HG03354 (cell line): ENCODE results near the gene HORMAD1.
"Not testable (repeated sequence)": the region's sequence is repeated elsewhere in the genome, so short reads cannot be mapped to it uniquely, and the experiment has no call there.

Experiments
- ATAC-seq: cut with Tn5 transposase; IDR thresholded peaks from one replicate; pipeline ENCODE4 v1.9.1; 2021; ENCODE audit warnings: mild to moderate bottlenecking; ENCODE audit not compliant: unreplicated experiment, poor library complexity, severe bottlenecking

HORMAD1 gene, protein sequence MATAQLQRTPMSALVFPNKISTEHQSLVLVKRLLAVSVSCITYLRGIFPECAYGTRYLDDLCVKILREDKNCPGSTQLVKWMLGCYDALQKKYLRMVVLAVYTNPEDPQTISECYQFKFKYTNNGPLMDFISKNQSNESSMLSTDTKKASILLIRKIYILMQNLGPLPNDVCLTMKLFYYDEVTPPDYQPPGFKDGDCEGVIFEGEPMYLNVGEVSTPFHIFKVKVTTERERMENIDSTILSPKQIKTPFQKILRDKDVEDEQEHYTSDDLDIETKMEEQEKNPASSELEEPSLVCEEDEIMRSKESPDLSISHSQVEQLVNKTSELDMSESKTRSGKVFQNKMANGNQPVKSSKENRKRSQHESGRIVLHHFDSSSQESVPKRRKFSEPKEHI

DNA sequence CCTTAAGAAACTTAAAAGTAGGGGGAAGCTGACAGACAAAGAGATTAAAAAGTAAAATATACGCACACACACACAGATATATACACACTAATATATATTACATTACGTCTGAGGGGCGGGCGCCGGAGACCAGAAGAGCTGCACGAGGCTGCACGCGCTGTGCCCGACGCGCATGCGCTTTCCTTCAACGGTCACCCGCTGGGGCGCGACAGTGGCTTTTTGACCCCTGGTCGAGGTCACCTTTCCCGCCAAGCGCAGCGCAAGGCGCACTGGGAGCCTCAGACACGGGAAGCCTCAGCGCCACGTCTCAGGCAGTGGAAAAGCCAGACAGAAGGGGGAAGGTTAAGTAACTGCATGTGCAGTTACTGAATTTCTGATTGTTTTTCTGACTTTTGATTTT is at the start of gene HORMAD1:
Gene HORMAD1 (minus strand): TSS at position 193 of the 400 bp plus-strand sequence. CDS start 1,390 bp downstream, outside the sequence.
- no peak for ATAC-seq

DNA sequence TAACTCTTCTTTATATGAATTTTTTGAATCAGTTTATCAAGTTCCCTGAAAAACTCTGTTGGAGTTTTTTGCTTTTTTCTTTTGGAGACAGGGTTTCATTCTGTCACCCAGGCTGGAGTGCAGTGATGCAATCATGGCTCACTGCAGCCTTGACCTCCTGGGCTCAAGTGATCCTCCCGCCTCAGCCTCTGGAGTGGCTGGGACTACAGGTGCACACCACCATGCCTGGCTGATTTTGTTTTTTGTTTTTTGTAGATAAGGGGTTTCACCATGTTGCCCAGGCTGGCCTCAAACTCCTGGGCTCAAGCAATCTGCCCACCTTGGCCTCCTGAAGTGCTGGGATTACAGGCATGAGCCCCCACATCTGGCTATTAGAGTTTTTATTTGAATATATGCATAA is 47.0 kb upstream of the HORMAD1 start:
- ATAC-seq = not testable (repeated sequence)

DNA sequence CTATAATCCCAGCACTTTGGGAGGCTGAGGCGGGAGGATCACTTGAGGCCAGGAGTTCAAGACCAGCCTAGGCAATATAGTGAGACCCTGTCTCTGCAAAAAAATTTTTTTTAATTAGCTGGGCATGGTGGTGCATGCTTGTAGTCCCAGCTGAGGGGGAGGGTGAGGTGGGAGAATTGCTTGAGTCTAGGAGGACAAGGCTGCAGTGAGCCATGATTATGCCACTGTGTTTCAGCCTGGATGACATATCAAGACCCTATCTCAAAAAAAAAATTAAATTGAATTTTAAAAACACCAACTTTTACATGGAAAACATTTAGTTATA is 45.2 kb upstream of the HORMAD1 start:
- peak; percentile 17 for ATAC-seq

DNA sequence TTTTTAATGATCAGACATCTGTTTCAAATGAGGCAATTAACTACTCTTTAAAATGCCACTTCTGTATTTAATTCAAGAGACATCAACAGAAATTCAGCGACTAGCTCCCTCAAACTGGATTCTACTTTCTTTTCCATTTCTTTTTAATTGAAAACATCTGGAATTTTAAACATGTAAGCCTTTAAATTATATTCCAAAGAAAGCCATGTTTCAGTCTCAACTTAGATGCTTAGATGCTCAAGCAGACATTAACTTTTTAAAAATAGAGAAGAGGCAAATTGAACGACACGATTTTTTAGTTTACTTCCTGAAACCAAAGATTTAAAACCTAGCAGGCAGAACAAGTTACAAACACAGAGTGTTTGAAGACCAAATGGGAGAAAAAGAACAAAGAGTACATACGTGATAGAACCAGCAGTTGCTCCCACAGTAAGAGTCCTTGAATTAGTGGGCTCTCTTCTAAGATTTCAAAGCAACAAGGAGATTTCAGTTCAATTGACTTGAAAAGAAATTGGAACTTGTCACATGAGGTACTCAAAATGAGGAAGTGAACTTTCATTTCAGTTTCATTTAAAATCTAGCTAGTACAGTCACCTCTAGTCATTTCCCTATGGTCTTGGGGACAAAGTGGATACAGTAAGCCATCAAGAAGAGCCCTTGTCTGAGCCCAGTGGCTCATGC is 44.7 kb upstream of the HORMAD1 start, which contains the start of gene CTSS:
Gene CTSS (minus strand): TSS at position 483 of the 681 bp plus-strand sequence. CDS start 1,015 bp downstream, outside the sequence.
- peak; percentile 91 for ATAC-seq

DNA sequence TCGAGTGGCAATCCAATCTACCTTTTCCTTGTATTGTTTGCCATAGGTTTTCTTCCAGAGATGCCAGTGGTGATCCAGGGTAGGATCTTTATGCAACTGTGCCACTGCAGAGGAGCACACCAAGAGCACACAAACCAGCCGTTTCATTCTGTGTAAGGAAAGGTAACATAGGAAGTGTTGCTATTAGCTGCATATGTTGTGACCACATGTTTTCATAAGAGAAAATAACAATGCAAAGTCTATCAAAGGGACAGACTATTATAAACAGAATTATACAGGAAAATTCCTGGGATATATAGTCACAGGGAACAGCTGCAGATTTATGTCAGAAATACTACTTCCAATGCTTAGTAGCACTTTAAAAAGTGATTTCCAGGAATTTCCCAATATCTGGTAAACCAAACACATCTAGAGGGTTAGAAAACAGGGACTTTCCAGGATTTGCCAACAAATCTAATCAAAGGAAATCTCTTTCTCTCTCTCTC is 44.0 kb upstream of the HORMAD1 start:
- no peak for ATAC-seq

DNA sequence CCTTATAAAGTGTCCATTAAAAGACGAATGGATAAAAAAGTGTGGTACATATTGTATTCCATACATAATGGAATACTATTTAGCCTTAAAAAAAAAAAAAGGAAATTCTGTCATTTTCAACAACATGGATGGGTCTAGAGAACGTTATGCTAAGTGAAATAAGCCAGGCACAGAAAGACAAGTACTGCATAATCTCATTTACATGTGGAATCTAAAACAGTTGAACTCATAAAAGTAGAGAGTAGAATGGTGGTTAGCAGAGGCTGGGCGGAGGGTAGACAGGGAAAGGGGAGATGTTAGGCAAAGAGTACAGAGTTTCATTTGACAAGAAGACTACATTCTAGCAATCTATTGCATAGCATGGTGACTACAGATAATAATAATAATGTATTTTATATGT is 42.3 kb upstream of the HORMAD1 start:
- ATAC-seq = no peak

DNA sequence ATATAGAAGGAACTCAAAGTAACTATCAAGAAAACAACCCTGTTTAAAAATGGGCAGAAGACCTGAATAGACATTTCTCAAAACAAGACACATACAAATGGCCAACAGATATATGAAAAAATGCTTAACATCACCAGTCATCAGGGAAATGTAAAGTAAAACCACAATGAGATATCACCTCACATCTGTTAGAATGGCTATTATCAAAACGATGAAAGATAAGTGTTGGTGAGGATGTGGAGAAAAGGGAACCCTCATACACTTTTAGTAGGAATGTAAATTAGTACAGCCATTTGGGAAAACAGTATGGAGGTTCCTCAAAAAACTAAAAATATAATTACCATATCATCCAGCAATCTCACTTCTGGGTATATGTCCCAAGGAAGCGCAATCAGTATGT is 41.9 kb upstream of the HORMAD1 start:
- no peak for ATAC-seq

DNA sequence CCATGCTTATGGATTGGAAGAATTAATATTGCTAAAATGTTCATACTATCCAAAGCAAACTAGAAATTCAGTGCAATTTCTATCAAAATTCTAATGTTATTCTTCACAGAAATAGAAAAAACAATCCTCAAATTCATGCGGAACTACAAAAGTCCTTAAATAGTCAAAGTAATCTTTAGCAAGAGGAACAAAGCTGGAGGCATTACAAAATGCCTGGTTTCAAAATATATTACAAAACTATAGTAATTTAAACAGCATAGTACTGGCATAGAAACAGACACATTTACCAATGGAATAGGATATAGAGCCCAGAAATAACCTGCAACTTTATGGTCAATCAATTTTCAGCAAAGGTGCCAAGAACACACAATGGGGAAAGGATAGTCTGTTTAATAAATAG is 41.1 kb upstream of the HORMAD1 start:
- ATAC-seq = no peak

DNA sequence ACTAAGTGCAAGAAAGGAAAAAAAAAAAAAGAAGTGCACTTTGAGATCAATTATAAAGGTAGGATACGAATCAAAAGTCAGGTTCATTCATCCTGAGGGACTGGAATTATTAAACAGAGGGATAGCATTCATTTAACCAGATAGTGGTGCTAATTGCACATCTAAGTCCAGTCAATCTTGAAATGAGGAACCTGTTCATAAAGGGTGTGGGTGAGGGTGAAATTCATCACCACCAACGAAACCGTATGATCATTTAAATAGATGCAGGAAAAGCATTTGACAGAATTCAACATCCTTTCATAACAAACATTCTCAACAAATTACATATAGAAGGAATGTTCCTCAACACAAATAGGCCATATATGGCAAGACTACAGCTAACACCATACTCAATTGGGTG is 39.3 kb upstream of the HORMAD1 start:
- ATAC-seq = no peak

DNA sequence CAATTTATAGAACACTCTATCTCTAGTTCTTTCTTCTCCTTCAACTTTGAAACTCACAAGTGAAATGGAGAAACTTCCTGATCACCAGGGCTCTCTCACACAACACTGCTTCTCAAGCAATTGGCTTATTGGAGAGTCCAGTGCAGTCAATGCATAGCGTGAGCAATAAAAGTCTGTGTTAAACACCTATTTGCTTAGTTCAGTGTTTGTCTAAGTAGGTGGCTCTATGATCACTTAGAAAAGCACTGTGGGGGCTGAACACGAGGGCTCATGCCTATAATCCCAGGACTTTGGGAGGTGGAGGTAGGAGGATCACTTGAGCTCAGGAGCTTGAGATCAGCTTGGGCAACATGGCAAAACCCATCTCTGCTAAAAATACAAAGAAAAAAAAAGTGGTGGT is 32.7 kb upstream of the HORMAD1 start:
- no peak for ATAC-seq

DNA sequence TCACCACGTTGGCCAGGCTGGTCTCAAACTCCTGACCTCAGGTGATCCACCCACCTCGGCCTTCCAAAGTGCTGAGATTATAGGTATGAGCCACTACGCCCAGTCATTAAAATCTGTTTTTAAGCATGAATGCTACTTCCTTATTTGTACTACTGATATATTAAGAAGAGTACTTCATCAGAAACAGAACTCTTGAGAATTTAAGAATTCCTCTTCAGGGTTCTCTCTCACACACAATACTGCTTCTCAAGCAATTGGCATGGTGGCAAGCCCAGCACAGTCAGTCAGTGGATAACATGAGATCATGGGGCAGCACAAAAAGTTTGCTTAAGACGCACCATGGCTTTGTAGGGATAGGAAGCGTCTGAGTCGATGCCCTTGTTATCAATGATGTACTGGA is 30.7 kb upstream of the HORMAD1 start:
- no peak for ATAC-seq

DNA sequence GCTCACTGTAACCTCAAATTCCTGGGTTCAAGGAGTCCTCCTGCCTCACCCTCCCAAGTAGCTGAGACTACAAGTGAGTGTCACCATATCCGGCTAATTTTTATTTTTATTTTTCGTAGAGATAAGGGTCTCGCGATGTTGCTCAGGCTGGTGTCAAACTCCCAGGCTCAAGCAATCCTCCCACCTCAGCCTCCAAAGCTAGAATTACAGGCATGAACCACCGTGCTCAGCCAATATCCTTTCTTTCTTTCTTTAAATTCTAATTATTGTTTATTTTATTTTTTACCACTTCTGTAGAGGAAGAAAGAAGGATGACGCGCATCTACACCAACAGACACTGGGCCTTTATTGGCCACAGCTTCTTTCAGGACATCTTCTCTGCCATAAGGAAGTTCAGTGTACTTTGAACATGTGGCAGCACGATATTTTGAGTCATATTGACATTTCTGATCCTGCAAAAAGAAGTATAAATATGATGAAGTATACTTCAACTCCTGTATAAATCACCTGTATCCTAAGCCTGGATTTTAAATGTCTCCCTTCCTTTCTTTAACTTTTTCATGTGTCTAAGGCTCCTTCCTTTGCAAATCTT is 29.1 kb upstream of the HORMAD1 start:
- ATAC-seq = no peak

DNA sequence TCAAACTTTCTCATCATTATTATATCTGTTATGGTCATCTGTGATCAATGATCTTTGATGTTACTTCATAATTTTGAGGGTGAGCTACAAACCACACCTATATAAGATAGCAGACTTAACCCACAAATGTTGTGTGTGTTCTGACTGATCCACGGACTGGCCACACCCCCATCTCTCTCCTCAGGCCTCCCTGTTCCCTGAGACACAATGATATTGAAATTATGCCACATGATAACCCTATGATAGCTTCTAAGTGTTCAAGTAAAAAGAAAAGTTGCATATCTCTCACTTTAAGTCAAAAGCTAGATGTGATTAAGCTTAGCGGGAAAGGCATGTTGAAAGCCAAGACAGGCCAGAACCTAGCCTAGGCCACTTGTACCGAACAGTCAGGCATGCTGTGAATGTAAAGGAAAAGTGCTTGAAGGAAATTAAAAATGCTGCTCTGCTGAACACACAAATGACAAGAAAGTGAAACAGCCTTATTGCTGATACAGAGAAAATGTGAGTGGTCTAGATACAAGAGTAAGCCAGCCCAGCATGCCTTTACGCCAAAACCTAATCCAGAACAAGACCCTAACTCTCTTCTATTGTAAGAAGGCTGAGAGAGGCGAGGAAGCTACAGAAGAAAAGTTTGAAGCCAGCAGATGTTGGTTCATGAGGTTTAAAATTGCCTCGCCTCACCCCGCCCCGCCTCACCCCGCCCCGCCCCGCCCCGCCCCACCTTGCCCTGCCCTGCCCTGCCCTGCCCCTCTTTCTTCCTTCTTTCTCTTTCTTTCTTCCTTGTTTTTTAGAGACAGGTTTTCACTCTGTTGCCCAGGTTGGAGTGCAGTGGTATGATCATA is 28.4 kb upstream of the HORMAD1 start:
- ATAC-seq = no peak

DNA sequence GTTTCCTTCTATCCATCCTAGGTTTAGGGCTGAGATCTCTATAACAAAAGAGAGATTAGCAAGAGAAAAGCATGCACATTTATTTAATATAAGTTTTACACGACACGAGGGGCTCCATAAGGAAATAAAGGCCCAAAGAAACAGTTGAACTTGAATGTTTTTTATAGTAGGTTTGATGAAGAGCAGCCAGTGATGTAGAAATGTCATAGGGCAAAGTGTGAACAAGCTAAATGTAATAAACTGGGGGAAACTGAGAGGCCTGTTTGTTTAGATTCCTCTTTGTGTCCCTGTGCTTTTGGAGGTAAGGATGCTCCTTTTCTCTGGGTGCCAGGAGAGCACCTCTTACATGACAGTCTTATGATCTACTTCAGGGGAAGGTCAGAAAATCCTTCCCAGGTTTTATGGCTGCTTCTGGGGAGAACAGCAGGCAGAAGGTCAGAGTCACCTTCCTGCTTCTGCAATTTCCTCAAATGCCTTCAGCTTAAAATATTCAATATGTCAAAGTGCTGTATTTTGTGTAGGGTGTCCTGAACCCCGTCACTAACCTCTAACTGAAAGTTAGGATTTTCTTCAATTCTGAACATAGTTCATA is 9.5 kb upstream of the HORMAD1 start:
- no peak for ATAC-seq

DNA sequence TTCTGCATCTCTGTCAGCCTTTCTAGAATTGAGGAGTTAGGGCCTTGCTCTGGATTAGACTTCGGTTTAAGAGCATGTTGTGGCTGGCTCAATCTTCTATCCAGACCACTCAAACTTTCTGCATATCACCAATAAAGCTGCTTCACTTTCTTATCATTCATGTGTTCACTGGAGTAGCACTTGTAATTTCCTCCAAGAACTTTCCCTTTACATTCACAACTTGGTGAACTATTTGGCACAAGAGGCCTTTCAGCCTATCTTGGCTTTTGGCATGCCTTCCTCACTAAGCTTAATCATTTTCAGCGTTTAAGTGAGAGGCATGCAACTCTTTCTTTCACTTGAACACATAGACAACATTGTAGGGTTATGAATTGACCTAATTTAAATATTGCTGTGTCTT is 3.6 kb upstream of the HORMAD1 start:
- no peak for ATAC-seq

DNA sequence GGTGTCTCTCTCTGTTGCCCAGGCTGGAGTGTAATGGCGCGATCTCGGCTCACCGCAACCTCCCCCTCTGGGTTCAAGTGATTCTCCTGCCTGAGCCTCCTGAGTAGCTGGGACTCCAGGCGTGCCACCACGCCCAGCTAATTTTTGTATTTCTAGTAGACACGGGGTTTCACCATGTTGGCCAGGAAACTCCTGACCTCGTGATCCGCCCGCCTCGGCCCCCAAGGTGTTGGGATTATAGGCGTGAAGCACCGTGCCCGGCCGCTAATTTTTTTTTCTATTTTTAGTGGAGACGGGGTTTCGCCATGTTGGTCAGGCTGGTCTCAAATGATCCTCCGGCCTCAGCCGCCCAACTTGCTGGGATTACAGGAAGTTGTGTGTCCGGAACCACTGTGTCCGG is 597 bp downstream of the HORMAD1 start:
- no peak for ATAC-seq

DNA sequence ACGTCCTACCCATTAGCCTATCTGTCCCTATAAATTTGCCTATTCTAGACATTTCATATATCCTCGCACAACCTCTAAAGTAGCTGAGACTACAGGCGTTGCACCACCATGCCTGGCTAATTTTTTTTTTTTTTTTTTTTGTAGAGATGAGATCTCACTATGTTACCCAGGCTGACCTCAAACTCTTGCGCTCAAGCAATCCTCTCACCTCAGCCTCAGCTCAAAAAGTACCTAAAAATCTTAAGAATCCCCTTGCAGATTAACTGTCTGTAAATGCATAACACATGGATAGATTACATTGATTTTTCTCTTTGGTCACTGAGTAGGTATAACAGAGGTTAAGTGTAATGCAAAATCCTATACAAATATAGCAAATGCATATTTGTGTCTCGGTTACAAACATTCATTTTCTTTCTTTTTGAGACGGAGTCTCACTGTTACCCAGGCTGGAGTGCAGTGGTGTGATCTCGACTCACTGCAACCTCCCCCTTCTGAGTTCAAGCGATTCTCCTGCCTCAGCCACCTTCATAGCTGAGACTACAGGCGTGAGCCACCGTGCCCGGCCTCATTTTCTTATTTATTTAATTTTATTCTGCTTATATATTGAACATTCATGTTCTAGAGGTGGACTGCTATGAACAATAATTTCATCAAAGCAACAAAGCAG is 2.3 kb downstream of the HORMAD1 start:
- no peak for ATAC-seq

DNA sequence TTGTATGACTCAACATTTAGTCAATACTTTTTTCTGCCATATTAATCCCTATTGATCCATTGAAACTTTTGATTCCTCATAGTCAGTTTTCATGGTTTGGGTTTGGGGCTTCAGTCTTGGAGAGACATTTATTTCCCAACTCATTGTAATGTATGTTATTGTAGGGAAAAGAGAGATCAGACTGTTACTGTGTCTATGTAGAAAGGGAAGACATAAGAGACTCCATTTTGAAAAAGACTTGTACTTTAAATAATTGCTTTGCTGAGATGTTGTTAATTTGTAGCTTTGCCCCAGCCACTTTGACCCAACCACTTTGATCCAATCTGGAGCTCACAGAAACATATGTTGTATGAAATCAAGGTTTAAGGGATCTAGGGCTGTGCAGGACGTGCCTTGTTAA is 11.7 kb downstream of the HORMAD1 start:
- ATAC-seq = not testable (repeated sequence)

DNA sequence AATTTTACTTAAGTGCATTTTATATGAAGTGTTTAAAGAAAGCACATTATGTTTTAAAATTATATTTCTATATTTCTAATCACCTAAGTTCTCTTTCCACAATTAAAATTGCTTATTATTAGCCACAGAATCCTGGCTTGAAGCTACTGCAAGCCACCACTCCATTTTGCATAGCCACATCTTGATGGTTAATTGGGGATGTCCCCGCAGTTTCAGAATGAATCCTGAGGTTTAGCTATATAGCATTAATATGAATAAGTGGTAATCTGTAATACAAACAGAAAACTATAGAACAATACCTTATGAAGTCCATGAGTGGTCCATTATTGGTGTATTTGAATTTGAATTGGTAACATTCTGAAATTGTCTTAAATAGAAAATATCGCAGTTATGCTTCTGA is 12.1 kb downstream of the HORMAD1 start:
- ATAC-seq = no peak
